Activated T-helper 17 cell treated with anti-CD3 and anti-CD28 coated beads, Interleukin-2, amount 50 U/mL, for 72 hours (primary cell): Measurements from ENCODE around the gene CDH5. TPM values are rescaled to one million over a fixed set of nuclear protein-coding genes. Genes with fewer than 3 reads are reported as not detected.

Source experiments
- ATAC-seq: fragments of 150-1000 bp; cut with Tn5 transposase; replicated peaks from 2 replicates; pipeline ENCODE4 v1.10.0; 2021; ENCODE audit warnings: mild to moderate bottlenecking, moderate library complexity
- H3K27ac Mint-ChIP-seq: one replicate; pipeline ENCODE4 v1.8.0; 2022; ENCODE audit warnings: mixed read lengths
- H3K27me3 Mint-ChIP-seq: one replicate; pipeline ENCODE4 v1.8.0; 2022; ENCODE audit warnings: mixed read lengths
- H3K36me3 Mint-ChIP-seq: one replicate; pipeline ENCODE4 v1.8.0; 2022; ENCODE audit warnings: low read depth, mild to moderate bottlenecking, mixed read lengths
- H3K4me1 Mint-ChIP-seq: one replicate; pipeline ENCODE4 v1.8.0; 2022; ENCODE audit warnings: mixed read lengths
- H3K4me3 Mint-ChIP-seq: one replicate; pipeline ENCODE4 v1.8.0; 2022; ENCODE audit warnings: mild to moderate bottlenecking, mixed read lengths
- H3K9me3 Mint-ChIP-seq: one replicate; pipeline ENCODE4 v1.8.0; 2022; ENCODE audit warnings: mixed read lengths
- total RNA-seq, 2 donors: library from RNA; stranded (reverse); gene quantifications; one replicate each; pipeline ENCODE4 v1.2.3, GENCODE V29; 2022

Gene CDH5
- total RNA-seq, 2 donors from 2014 or later, result not detected

- no peak for ATAC-seq
- no peak overlapping the region for H3K4me3 Mint-ChIP-seq
- peaks cover 13% of the 10 kb centered on the region for H3K27me3 Mint-ChIP-seq
Observed at GRCh38 chr16:66403531-66404145, 37.1 kb downstream of the CDH5 start.

GRCh38 chr16:66405057-66405783 is 38.7 kb downstream of the CDH5 start:
- Mint-ChIP-seq H3K27ac (no peak overlapping the region), H3K27me3 (peaks cover 10% of the 10 kb centered on the region), H3K4me1 (peaks cover 16% of the 10 kb centered on the region), H3K4me3 (no peak overlapping the region), H3K36me3 (no peaks in the 10 kb centered on the region), H3K9me3 (no peaks in the 10 kb centered on the region)
- ATAC-seq, result no peak

More at GRCh38 chr16:66403531-66404145, 37.1 kb downstream of the CDH5 start:
- no peaks in the 10 kb centered on the region for H3K36me3 Mint-ChIP-seq
- H3K27ac Mint-ChIP-seq, result no peak overlapping the region
- H3K9me3 Mint-ChIP-seq, result no peaks in the 10 kb centered on the region
- peaks cover 7% of the 10 kb centered on the region for H3K4me1 Mint-ChIP-seq

GRCh38 chr16:66406534-66407221 is 40.2 kb downstream of the CDH5 start:
- peak overlapping the region; percentile 83 for H3K4me3 Mint-ChIP-seq
- peak overlapping the region; percentile 52 for H3K27ac Mint-ChIP-seq
- no peaks in the 10 kb centered on the region for H3K9me3 Mint-ChIP-seq
- peaks cover 16% of the 10 kb centered on the region for H3K4me1 Mint-ChIP-seq
- peak; percentile 78 for ATAC-seq
- H3K27me3 Mint-ChIP-seq, result peaks cover 10% of the 10 kb centered on the region
- H3K36me3 Mint-ChIP-seq, result peaks cover 4% of the 10 kb centered on the region

GRCh38 chr16:66408163-66409048 is 41.9 kb downstream of the CDH5 start:
- Mint-ChIP-seq H3K4me3 (peak overlapping the region; percentile 83), H3K36me3 (peaks cover 4% of the 10 kb centered on the region), H3K27ac (peak overlapping the region; percentile 52), H3K27me3 (peaks cover 10% of the 10 kb centered on the region), H3K4me1 (peaks cover 16% of the 10 kb centered on the region), H3K9me3 (no peaks in the 10 kb centered on the region)
- peak; percentile 85 for ATAC-seq

GRCh38 chr16:66409156-66409555 is 42.7 kb downstream of the CDH5 start:
- H3K9me3 Mint-ChIP-seq, result no peaks in the 10 kb centered on the region
- H3K4me3 Mint-ChIP-seq, result peak overlapping the region; percentile 83
- peaks cover 6% of the 10 kb centered on the region for H3K27me3 Mint-ChIP-seq
- H3K4me1 Mint-ChIP-seq, result peaks cover 16% of the 10 kb centered on the region
- peak overlapping the region; percentile 52 for H3K27ac Mint-ChIP-seq
- no peak for ATAC-seq
- H3K36me3 Mint-ChIP-seq, result peaks cover 4% of the 10 kb centered on the region

GRCh38 chr16:66412182-66412581 is 45.7 kb downstream of the CDH5 start:
- no peaks in the 10 kb centered on the region for H3K27me3 Mint-ChIP-seq
- no peak overlapping the region for H3K4me3 Mint-ChIP-seq
- H3K36me3 Mint-ChIP-seq, result peaks cover 4% of the 10 kb centered on the region
- no peak overlapping the region for H3K27ac Mint-ChIP-seq
- no peak for ATAC-seq
- no peaks in the 10 kb centered on the region for H3K9me3 Mint-ChIP-seq
- peaks cover 16% of the 10 kb centered on the region for H3K4me1 Mint-ChIP-seq

- H3K27me3 Mint-ChIP-seq, result no peaks in the 10 kb centered on the region
- no peak overlapping the region for H3K27ac Mint-ChIP-seq
- no peak overlapping the region for H3K4me3 Mint-ChIP-seq
- no peaks in the 10 kb centered on the region for H3K9me3 Mint-ChIP-seq
- H3K4me1 Mint-ChIP-seq, result peaks cover 6% of the 10 kb centered on the region
- peaks cover 4% of the 10 kb centered on the region for H3K36me3 Mint-ChIP-seq
- ATAC-seq, result no peak
Observed at GRCh38 chr16:66414891-66415290, 48.4 kb downstream of the CDH5 start.

GRCh38 chr16:66416136-66416535 is 49.6 kb downstream of the CDH5 start:
- peak overlapping the region; percentile 46 for H3K27ac Mint-ChIP-seq
- H3K4me1 Mint-ChIP-seq, result peaks cover 5% of the 10 kb centered on the region
- H3K9me3 Mint-ChIP-seq, result no peaks in the 10 kb centered on the region
- peaks cover 2% of the 10 kb centered on the region for H3K36me3 Mint-ChIP-seq
- H3K4me3 Mint-ChIP-seq, result no peak overlapping the region
- H3K27me3 Mint-ChIP-seq, result no peaks in the 10 kb centered on the region
- ATAC-seq, result no peak

GRCh38 chr16:66416939-66417700 is 50.6 kb downstream of the CDH5 start:
- no peak overlapping the region for H3K4me3 Mint-ChIP-seq
- no peak overlapping the region for H3K27ac Mint-ChIP-seq
- no peaks in the 10 kb centered on the region for H3K9me3 Mint-ChIP-seq
- no peaks in the 10 kb centered on the region for H3K27me3 Mint-ChIP-seq
- H3K36me3 Mint-ChIP-seq, result no peaks in the 10 kb centered on the region
- peaks cover 5% of the 10 kb centered on the region for H3K4me1 Mint-ChIP-seq
- ATAC-seq, result no peak

GRCh38 chr16:66418165-66418962 is 51.9 kb downstream of the CDH5 start:
- Mint-ChIP-seq H3K4me1 (peaks cover 5% of the 10 kb centered on the region), H3K36me3 (no peaks in the 10 kb centered on the region), H3K27ac (no peak overlapping the region), H3K9me3 (no peaks in the 10 kb centered on the region), H3K4me3 (no peak overlapping the region), H3K27me3 (peaks cover 11% of the 10 kb centered on the region)
- ATAC-seq, result no peak

GRCh38 chr16:66419527-66419926 is 53.0 kb downstream of the CDH5 start:
- H3K27ac Mint-ChIP-seq, result no peak overlapping the region
- H3K36me3 Mint-ChIP-seq, result no peaks in the 10 kb centered on the region
- no peak for ATAC-seq
- H3K27me3 Mint-ChIP-seq, result peaks cover 18% of the 10 kb centered on the region
- no peaks in the 10 kb centered on the region for H3K9me3 Mint-ChIP-seq
- H3K4me1 Mint-ChIP-seq, result peaks cover 5% of the 10 kb centered on the region
- H3K4me3 Mint-ChIP-seq, result no peak overlapping the region

GRCh38 chr16:66420396-66420795 is 53.9 kb downstream of the CDH5 start:
- no peak for ATAC-seq
- peaks cover 26% of the 10 kb centered on the region for H3K27me3 Mint-ChIP-seq
- H3K9me3 Mint-ChIP-seq, result no peaks in the 10 kb centered on the region
- peaks cover 5% of the 10 kb centered on the region for H3K4me1 Mint-ChIP-seq
- no peak overlapping the region for H3K27ac Mint-ChIP-seq
- H3K4me3 Mint-ChIP-seq, result no peak overlapping the region
- H3K36me3 Mint-ChIP-seq, result no peaks in the 10 kb centered on the region

- H3K9me3 Mint-ChIP-seq, result no peaks in the 10 kb centered on the region
- no peaks in the 10 kb centered on the region for H3K36me3 Mint-ChIP-seq
- H3K27me3 Mint-ChIP-seq, result peaks cover 36% of the 10 kb centered on the region
- H3K4me1 Mint-ChIP-seq, result peaks cover 5% of the 10 kb centered on the region
- no peak overlapping the region for H3K4me3 Mint-ChIP-seq
- no peak overlapping the region for H3K27ac Mint-ChIP-seq
- ATAC-seq, result no peak
Observed at GRCh38 chr16:66421891-66422290, 55.4 kb downstream of the CDH5 start.
